HL-60/S4 treated with phorbol 12-myristate 13-acetate at 8.2 ng/mL for 4 days and 3 days (cell line): ENCODE data around the gene SLC8A2.
"Not testable (repeated sequence)": the region's sequence is repeated elsewhere in the genome, so short reads cannot be mapped to it uniquely, and the experiment has no call there.

Source experiments
- in situ Hi-C: fragments of 300-500 bp; cut with MboI; formaldehyde crosslinking; loops from 2 replicates; pipeline ENCODE4 v1.15.0; 2022; ENCODE audit warnings: low sequenced_read_pairs

SLC8A2 gene

GRCh38 chr19:47384533-47384932 lies 87.2 kb downstream of the SLC8A2 start:
- in situ Hi-C loops = not testable (repeated sequence)

- in situ Hi-C loops = not testable (repeated sequence)
Measured at GRCh38 chr19:47383890-47384289, 87.8 kb downstream of the SLC8A2 start.

GRCh38 chr19:47381653-47382279 lies 89.9 kb downstream of the SLC8A2 start:
- in situ Hi-C loops = no loop called here

GRCh38 chr19:47381121-47381520 lies 90.6 kb downstream of the SLC8A2 start:
- in situ Hi-C loops = no loop called here

GRCh38 chr19:47380559-47380958 lies 91.1 kb downstream of the SLC8A2 start:
- in situ Hi-C loops = no loop called here

GRCh38 chr19:47379381-47379938 lies 92.2 kb downstream of the SLC8A2 start:
- in situ Hi-C loops = no loop called here

GRCh38 chr19:47378246-47378645 lies 93.4 kb downstream of the SLC8A2 start:
- in situ Hi-C loops = no loop called here
